HG03135 (cell line): ENCODE measurements around the gene TMEM248.
"Not testable (repeated sequence)": the region's sequence is repeated elsewhere in the genome, so short reads cannot be mapped to it uniquely, and the experiment has no call there.

ENCODE experiments used
- ATAC-seq: cut with Tn5 transposase; IDR thresholded peaks from one replicate; pipeline ENCODE4 v1.9.1; 2021; ENCODE audit warnings: mild to moderate bottlenecking, moderate library complexity; ENCODE audit not compliant: unreplicated experiment

The TMEM248 gene

DNA sequence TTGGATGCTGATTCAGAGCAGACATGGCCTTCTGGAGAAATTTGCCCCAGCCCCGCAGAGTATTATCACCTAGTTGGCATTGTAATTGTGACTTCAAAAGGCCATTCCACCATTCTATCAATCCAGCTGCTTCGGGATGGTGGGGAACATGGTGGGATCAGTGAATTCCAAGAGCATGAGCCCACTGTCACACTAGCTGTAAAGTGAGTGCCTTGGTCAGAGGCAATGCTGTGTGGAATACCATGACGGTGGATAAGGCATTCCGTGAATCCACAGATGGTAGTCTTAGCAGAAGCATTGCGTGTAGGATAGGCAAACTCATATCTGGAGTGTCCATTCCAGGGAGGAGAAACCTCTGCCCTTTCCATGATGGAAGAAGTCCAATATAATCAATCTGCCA lies 13.3 kb upstream of the TMEM248 start:
- ATAC-seq = no peak

DNA sequence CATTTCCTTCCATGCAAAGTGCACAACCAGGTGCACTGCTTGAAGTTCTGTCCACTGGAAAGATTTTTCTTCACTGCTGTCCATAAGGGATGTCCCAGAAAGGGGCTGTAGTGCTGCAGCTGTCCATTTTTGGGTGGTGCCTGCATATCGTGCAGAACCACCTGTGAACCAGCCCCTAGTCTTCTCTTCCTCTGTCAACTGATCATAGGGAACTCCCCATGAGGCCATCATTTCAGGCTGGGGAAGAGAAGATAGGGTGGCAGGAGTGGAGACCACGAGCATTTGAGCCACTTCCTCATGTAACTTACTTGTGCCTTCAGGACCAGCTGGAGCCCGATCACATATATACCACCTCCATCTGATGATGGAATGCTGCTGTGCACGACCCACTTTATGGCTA lies 12.4 kb upstream of the TMEM248 start:
- not testable (repeated sequence) for ATAC-seq

DNA sequence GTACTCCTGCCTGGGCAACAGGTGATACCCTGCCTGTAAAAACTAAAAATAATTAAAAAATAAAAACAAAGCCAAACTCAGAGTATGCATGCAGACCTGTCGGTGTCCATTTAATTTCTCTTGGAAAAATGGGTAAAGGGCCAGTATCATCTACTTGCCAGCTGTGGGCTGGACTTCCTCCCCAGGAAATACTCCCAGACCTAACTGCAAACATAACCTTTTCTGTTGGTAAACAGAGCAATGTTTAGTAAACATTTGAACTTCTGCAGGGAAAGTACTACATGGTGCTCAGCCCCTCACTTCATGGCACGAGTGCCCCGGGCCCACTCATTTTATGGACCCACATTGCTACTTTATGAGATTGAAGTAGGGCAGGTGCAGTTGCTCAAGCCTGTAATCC lies 10.2 kb upstream of the TMEM248 start:
- no peak for ATAC-seq

DNA sequence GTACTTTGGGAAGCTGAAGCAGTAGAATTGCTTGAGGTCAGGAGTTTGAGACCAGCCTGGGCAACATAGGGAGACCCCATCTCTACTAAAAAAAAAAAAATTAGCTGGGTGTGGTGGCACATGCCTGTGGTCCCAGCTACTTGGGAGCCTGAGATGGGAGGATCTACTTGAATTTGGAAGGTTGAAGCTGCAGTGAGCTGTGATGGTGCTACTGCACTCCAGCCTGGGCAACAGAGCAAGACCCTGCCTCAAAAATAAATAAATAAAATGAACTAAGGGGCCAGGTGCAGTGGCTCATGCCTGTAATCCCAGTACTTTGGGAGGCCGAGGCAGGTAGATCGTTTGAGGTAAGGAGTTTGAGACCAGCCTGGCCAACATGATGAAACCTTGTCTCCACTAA lies 9.8 kb upstream of the TMEM248 start:
- not testable (repeated sequence) for ATAC-seq

GRCh38 chr7:66912195-66912594 lies 8.8 kb upstream of the TMEM248 start:
- ATAC-seq = no peak

- no peak for ATAC-seq
Measured at GRCh38 chr7:66913118-66914037, 7.6 kb upstream of the TMEM248 start.

DNA sequence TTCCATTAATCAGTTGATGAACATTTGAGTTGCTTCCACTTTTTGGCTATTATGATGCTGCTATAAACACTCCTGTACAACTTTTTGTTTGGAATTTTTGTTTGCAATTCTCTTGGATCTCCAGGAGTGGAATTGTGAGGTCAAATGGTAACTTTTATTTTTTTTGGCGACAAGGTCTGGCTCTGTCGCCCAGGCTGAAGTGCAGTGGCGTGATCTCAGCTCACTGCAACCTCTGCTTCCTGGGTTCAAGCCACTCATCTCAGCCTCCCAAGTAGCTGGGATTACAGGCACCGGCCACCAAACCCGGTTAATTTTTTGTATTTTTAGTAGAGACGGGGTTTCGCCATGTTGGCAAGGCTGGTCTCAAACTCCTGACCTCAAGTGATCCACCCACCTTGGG lies 3.1 kb upstream of the TMEM248 start:
- not testable (repeated sequence) for ATAC-seq

DNA sequence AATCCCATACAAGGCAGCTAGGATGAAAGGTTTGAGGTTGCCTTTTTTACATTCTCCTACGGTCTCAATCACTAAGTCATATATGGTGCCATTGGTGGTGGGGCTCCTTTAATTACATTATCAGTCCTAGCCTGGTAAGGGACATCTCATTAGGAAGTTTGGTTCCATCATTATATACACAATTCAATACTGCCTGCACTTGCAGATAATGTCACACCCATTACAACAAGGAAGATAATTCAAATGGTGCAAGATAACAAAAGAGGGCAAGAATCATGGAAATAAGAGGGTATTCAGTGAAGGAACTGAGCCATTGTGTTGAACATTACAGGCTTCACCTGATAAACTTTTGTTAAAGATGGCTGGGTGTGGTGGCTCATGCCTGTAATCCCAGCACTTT lies 1.7 kb upstream of the TMEM248 start:
- ATAC-seq = no peak

DNA sequence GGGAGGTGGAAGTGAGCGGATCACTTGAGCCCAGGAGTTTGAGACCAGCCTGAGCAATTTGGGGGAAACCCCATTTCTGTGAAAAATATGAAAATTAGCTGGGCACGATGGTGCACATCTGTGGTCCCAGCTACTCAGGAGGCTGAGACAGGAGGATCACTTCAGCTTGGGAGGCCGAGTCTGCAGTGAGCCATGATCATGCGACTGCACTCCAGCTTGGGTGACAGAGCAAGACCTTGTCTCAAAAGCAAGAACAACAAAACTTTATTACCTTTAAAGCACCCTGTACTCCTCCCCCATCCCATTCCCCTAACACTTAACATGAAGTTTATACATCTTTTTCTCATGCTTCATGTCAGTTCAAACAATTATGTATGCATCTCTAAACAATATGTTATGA lies 1.3 kb upstream of the TMEM248 start:
- ATAC-seq = no peak

DNA sequence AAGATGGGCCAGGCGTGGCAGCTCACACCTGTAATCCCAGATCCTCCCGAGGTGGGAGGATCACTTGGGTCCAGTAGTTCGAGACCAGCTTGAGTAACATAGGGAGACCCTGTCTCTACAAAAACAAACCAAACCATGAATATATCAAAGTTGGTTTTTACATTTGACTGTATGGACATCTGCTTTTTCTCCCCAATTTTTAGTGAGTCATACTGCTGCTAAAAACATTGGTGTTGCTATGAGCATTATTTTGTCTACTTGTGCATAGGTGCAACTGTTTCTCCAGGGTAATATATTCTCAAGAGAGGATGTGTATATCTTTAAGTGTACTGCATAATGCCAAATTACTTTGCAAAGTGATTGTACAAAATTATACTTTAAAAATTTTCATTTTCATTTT lies 769 bp upstream of the TMEM248 start:
- no peak for ATAC-seq

- ATAC-seq = no peak
Measured at GRCh38 chr7:66921396-66921917, 432 bp downstream of the TMEM248 start.

DNA sequence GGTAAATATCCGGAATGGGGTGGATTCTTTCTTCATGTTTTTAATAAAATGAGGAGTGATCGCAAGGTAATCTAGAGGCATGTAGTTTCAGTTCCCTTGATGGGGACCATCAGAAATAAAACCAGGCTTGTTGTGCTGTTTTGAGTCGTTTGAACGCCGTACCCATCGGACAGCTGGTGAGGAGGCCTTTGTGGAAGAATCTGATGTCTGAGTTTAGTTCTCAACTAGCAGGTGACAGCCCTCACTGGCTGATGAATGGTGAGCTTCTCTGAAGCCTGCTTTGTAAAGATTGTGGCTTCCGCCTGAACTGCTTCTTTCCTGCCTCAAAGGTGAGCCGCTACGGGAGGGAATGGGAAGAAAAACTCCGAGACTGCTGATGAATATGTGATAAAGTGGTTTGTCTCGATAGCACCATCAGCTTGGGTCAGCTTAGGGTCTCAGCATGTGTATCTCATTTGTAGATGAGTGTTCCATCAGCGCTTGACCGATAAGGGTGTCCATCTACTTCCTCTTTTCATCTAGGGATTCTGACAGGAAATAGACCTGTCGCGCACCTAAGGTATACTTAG lies 977 bp downstream of the TMEM248 start:
- ATAC-seq = no peak

GRCh38 chr7:66925255-66925654 lies 4.2 kb downstream of the TMEM248 start:
- ATAC-seq = no peak

GRCh38 chr7:66927348-66927948 lies 6.4 kb downstream of the TMEM248 start:
- ATAC-seq = no peak

DNA sequence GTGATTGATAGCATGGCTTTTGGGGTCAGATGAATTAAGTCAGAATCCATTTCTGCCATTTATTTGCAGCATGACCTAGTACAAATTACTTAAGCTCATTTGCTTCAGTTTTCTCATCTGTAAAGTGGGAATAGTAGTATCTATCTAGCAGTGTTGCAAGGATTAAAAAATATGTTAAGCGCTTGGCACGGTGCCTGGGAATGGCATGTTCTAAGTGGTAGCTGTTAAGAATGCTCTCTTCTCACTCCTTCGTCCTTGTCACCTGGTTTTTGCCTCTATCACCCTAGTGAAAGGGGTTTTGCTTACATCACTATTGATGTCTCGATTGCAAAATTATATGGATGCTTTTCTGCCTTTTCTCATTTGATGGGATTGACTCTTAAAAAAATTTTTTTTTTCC lies 7.4 kb downstream of the TMEM248 start:
- ATAC-seq = no peak

DNA sequence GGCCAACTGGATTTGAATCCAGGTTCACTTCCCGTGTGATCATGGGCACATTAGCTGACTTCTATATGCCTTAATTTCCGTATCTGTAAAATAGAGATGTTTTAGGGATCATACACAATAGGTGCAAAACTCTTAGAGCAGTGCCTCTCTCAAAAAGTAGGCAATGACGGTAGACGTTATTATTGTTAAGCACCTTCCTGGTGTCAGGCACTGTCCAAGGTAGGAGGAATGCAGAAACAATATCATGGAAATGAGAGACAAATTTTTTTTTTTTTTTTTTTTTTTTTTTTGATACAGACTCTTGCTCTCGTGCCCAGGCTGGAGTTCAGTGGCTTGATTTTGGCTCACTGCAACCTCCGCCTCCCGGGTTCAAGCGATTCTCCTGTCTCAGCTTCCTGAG lies 8.1 kb downstream of the TMEM248 start:
- ATAC-seq = no peak

- ATAC-seq = no peak
Measured at GRCh38 chr7:66929935-66930334, 8.9 kb downstream of the TMEM248 start.

DNA sequence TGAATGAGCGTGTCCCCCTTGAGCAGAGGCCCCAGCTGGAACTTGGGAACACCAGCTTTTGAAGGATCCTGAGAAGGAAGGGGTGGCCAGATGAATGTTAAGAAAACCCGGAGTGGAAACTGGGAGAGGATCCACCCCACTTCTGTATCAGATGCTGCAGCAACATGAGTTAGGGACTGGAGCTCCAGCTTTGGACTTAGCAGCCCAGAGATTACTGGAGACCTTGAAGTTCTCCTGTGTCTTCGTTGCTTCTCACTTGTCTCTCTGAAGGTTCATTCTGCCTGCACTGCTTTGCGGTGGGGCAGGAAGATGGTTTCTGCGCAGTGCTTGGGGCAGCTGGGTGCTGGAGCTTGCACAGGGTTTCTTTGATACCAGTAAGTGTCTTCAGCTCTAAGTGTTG lies 9.3 kb downstream of the TMEM248 start:
- ATAC-seq = no peak

- ATAC-seq = no peak
Measured at GRCh38 chr7:66933469-66933868, 12.4 kb downstream of the TMEM248 start.

GRCh38 chr7:66937940-66938339 lies 16.9 kb downstream of the TMEM248 start:
- ATAC-seq = no peak

- no peak for ATAC-seq
Measured at GRCh38 chr7:66939325-66939724, 18.3 kb downstream of the TMEM248 start.

GRCh38 chr7:66946545-66946944 lies 25.5 kb downstream of the TMEM248 start:
- ATAC-seq = no peak
